Endometrial microvascular endothelial cells (primary cell): ENCODE data around the gene URAD. TPM values are rescaled to one million over a fixed set of nuclear protein-coding genes. Genes with fewer than 3 reads are reported as not detected.
"Not testable (repeated sequence)": the region's sequence is repeated elsewhere in the genome, so short reads cannot be mapped to it uniquely, and the experiment has no call there.

Experiments
- in situ Hi-C: cut with HindIII; loops from 2 replicates; pipeline ENCODE4 v1.10.0; 2017; ENCODE audit warnings: low sequenced_read_pairs, low pct_unique_long_range_greater_than_20kb; ENCODE audit errors: inconsistent ontology term
- total RNA-seq: library from RNA; depleted of rRNA; stranded (reverse); fragments of >200 nt; gene quantifications from one replicate; pipeline ENCODE4 v1.2.3, GENCODE V29; 2015; ENCODE audit errors: inconsistent ontology term

URAD gene
- total RNA-seq, 1 donor from 2014 or later = not detected

GRCh38 chr13:27973291-27973690 lies 15.2 kb downstream of the URAD start:
- in situ Hi-C loops = no loop called here

- in situ Hi-C loops = no loop called here
These were observed 16.0 kb downstream of the URAD start for GRCh38 chr13:27972478-27972820.

DNA sequence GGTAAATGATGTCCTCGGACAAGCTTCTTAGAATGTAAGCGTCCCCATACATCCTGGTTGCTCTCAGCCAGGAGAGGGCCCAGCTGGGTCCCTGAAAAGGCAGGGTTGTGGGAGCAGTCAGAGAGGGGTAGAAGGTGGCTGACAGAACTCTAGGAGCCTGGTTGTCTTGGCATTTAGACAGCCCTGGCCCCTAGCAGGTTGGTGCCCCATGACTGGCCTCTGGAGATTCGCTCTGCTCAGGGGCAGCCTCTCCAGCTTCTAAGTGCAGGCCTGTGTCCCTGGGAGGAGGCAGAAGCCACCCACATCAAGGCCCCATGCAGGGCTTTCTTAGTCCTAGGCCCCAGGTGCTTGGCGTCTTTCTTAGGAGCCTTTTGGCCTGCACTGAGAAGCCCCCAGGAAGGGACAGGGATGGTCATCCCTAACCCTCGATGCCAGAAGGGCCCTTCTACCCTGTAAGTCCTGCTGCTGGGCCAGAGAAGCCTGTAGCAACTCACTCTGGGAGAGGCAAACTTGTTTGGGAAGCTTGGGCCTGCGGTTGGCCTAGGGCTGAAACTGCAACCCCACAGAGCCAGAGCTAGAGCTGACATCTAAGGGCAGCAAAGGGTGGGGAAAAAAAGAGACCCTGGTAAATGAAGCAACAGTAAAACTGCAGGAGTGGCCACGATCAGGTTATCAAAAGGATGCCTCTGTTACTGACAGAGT lies 16.6 kb downstream of the URAD start:
- in situ Hi-C loops = no loop called here

GRCh38 chr13:27971236-27971645 lies 17.3 kb downstream of the URAD start:
- in situ Hi-C loops = no loop called here

- in situ Hi-C loops = no loop called here
These were observed 17.9 kb downstream of the URAD start for GRCh38 chr13:27970382-27971235.

- in situ Hi-C loops = no loop called here
These were observed 18.6 kb downstream of the URAD start for GRCh38 chr13:27969866-27970229.

DNA sequence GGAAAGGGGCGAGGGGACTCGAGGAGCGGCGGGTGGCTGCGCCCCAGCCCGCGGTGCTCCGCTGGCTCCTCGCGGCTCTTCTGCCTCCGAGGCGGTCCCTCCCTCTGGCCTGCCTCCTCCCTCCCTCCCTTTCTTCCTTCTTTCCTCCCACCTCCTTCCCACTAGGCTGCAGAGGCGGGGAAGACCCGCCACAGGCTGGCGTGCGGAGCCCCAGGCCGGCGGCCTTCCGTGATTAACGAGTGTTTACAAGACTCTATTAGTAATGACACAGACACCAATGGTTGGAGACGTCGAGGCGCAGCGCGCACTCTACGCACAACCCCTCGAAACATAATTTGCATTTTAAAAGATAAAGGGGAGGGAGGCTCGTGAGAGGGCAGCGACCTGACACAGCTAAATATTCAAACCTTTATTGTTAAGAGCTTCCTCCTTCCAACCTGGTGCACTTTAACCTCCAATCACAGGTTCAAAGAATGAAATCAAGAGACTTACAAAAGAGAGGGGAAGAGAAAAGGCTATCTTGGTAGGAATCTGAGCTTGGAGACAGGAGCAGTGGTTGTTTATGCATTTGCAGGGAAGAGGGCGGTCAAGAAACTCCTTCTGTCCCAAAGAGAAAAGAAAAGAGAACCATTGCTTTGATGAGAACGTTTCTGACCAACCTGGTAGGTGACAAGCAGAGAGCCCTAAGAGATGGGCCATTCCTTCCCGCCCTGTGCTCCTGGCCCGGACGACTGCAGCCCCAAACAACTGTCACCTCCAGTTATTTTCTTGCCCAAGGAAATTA lies 19.2 kb downstream of the URAD start, which contains the start of gene CDX2:
TSS of gene CDX2 (minus strand) at position 234 of the 784 bp plus-strand sequence. CDS start 309 bp downstream, outside the sequence.
- in situ Hi-C loops = no loop called here

- in situ Hi-C loops = no loop called here
These were observed 20.0 kb downstream of the URAD start for GRCh38 chr13:27968316-27969081.

DNA sequence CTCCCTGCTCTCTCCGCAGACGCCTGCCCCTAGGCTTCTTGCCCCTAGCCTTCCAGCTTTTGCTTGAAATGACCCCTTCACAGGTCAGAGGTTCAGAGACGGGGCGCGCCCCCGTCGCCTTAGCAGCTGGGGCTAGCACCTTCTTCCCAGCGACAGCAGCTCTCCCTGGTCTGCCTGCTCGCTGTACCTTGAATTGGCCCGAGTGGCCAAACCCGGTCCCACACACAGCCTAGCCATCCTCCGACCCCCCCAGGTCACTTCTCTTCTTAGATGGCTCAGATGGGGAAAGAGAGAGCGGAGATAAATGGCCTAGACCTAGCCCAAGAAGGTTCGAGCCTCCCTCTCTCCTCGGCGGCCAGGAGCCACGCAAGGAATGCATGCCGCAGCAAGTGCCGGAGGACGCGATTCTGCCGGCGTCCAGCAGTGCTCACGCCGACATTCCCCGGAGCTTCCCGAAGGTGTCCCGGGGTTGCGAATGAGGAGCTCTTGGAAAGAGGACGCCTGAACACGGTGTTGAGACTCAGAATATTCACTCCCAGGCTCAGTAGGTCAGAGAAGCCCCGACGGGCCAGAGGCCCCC lies 20.7 kb downstream of the URAD start:
- in situ Hi-C loops = no loop called here

DNA sequence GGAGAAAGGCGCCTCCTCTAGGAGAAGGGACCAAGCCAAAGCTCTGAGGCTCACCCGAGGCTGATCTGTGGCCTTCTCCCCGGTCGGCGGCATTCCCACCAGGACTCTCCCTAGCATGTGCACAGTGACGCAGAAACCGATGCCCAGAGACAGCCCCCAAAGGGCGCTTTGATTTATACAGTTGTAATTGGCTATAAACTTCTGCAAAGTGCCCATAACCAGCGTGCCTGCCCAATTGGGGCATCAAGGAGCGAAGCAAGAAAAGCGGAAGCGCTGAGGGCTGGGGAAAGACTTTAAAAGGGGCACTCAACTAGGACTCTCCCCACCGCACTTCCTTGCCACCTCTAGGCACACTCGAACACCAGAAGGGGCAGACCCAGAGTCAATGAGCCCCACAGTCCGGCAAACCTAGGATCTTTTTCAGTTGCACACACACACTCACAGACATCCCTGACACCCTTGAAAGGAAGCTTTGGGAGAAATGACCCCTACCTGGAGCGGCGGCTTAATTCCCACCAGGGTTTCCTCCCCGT lies 21.2 kb downstream of the URAD start:
- in situ Hi-C loops = no loop called here

- in situ Hi-C loops = no loop called here
These were observed 21.8 kb downstream of the URAD start for GRCh38 chr13:27966641-27967202.

GRCh38 chr13:27965740-27966640 lies 22.5 kb downstream of the URAD start:
- in situ Hi-C loops = no loop called here

DNA sequence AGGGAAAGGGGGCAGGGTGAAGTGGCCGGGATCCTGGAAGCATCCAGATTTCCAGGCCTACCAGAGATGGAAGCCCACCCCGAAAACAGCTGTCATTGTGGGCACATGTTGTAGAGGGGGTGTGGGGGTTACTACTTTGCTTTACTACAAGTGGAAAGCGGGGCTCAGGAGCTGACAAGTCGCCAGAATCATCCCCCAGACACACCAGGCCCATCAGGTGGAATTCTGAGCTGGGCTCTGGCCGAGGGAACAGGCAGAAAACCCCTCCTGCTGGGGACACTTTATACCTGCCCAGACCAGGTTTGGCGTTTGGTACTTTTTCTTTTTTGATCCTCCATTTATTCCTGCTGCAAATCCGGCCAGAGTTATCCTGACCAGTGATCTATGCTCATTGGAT lies 23.2 kb downstream of the URAD start:
- in situ Hi-C loops = no loop called here

DNA sequence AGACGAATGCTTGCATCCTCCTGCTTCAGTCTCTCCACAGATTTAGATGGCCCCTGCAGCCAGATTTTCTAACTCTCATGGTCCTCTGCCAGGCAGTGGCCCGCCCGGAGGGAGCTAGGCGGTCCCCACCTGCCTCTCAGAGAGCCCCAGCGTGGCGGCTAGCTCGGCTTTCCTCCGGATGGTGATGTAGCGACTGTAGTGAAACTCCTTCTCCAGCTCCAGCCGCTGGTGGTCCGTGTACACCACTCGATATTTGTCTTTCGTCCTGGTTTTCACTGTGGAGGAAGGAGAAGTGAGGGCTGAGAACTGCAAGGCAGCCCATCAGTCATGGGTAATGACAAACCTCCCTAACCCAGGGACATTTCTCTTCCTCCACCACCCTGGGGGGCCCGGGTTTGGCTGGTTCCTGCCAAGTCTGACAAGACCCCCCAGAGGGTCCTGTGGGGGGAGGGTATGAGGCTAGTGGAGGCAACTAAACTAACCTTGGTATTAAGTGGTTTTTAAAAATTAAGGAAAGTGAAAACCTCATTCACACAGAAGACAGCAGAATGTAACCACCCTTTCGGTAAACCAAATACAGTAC lies 23.7 kb downstream of the URAD start:
- in situ Hi-C loops = no loop called here

GRCh38 chr13:27964206-27964605 lies 24.3 kb downstream of the URAD start:
- in situ Hi-C loops = not testable (repeated sequence)

DNA sequence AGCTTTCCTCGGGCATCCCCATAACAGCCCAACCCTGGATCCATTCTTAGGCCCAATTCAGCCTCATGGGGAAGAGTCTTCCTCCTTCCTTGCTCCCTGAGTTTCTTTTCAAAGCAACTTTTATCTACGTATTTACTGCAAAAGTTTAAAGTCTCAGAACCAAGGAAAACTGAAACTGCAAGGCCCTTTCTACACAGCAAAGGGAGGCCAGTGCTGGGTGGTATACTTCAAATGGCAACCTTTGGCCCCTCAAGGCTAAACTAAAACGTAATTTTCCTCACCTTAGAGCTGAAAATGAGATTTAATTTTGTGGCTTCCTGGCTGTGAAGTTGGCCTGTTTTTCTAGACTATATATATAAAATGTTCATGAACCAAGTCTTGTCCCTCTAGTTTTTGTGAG lies 25.0 kb downstream of the URAD start:
- in situ Hi-C loops = no loop called here

- in situ Hi-C loops = no loop called here
These were observed 25.5 kb downstream of the URAD start for GRCh38 chr13:27962982-27963381.
